GM19438 (cell line): ENCODE measurements around the gene TUSC2.

Experiments
- ATAC-seq: cut with Tn5 transposase; IDR thresholded peaks from one replicate; pipeline ENCODE4 v1.9.1; 2021; ENCODE audit warnings: low read depth; ENCODE audit not compliant: unreplicated experiment

TUSC2 gene, protein sequence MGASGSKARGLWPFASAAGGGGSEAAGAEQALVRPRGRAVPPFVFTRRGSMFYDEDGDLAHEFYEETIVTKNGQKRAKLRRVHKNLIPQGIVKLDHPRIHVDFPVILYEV

DNA sequence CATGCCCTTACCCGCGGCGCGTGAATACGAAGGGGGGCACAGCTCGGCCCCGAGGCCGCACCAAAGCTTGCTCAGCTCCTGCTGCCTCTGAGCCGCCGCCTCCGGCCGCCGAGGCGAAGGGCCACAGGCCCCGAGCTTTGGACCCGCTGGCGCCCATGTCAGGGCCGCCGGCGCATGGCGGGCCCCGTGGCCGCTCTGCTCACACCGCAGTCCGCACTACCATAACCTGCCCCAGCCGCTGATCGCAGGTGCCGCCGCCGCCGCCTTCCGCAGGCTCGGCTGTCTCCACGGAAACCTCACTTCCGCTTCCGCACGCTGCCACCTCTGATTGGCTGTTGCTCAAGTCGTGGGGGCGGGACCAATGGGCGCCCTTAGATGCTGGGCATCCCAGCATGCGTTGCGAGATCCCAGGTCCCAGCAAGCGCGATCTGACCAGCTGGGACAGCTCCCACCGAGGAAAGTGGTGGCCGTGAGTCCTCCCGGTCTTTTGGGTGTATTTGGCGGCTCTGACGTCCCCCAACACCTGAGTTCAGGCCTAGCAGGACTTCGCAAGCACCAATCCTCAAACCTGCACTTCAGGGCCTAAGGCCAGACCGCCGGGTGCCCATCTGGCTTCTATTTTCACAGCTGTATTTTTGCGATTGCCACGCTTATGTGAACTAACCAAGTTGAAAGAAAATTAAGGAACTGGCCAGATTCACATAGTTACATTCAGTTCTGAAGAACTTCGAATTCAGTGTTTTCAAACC, at the start of gene TUSC2:
TUSC2 (minus strand) TSS at position 281 of the 749 bp plus-strand sequence; CDS start at position 157, 124 bp downstream.
- peak; percentile 84 for ATAC-seq

DNA sequence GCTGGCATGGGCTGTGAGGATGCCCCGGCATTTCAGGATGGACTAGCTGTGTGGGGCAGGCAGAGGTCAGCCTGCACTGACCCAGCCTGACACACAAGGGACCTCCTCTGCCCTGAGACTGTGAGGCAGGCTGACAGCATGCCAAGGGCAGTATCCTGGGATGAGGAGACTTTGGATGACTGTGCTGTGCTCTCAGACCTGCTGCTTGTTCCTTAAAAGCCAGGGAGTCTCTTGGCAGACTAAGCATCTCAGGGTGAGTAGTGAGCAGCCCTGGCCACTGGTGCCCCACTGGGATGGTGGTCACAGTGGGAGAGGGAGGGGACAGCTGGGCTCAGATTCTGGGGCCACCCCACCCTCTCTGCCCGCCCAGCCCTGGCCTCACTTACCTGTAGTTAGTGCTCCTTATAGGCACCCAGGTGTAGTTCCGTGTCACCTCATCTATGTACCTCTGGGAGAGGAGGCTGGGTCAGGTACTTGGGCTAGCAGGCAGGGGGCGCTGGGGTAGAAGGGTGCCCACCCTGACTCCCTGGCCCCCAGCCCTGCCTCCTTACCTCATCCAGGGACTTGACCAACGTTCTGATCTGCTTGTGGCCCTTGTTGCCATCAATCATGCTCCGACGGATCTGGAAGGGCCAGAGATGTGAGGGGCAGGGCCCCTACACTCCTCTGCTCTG, 47.4 kb upstream of the TUSC2 start:
- ATAC-seq, result no peak

DNA sequence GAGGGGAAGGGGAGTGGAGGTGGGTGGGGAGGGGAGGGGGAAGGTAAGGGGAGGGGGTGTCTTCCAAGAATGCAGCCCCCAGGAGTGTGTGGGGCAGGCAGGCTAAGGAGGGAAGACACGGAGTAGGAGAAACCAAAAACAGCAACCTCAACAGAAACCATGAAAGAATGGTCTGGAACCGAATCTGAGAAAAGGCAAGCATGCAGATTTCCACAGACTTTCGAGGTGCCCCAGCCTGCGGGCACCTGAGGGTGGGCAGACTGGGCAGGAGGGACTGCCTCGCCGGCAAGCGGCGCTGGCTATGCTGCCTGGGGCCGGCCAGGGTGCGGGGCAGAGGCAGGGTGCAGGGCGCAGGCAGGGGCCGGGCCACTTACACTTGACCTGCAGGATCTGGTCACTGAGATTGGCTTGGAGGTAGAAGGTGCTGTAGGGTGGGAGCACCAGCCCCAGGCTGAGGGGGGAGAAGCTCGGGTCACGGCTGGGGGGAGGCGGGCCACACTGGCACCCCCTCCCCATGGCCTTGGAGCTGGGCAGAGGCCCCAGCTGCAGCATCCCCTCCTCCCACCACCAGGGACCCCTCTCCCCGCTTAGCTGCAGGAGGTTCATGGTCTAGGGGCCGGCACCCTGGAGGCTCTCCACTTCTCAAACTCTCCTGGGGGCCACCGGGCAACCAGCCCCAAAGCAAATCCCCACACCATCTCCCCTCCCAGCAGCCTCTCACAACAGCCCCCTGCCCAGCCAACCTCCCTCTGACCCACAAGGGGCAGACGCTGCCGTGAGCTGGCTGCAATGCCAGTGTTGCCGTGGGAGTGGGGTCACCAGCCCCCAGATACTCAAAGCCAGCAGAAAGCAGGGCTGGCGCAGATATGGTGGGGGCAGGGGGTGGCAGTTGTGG, 46.6 kb upstream of the TUSC2 start:
- no peak for ATAC-seq

DNA sequence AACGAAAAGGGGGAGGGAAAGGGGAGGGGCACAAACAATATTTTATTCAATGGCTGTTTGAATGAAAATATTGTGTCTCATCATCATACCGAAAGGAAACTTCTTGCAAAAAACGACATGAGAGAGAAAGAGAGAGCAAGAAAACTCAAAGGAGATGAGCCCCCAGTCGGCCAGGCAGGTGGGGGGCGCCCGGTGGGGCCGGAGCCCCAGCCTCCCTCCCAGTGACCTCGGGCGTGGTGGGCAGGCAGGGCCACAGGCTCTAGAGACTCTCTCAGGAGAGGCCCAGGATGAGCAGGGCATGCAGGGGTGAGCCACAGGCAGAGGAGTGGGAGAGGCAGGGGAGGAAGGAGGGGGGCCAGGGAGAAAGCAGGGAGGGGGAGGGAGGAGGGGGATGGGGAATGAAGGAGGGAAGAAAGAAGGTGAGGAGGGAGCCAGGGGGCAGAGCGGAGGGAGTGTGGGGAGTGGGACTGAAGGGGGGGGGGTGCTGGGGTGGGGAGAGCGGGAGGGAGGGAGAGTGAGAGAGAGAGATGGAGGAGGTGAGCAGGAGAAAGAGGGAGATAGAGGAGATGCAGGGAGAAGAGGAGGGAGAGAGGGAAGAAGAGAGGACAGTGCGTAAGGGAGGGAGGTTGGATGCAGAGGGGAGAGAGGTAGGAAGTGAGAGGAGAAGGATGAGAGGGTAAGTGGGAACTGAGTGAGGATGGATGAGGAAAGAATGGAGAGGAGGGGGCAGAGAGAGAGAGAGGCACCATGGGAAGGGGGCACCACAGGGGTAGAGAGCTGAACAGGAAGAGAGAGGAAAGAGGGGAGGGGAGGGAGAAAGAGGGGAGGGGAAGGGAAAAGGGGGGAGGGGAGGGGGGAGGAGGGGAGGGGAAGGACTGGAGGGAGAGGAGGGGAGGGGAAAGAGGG, 45.4 kb upstream of the TUSC2 start:
- no peak for ATAC-seq

DNA sequence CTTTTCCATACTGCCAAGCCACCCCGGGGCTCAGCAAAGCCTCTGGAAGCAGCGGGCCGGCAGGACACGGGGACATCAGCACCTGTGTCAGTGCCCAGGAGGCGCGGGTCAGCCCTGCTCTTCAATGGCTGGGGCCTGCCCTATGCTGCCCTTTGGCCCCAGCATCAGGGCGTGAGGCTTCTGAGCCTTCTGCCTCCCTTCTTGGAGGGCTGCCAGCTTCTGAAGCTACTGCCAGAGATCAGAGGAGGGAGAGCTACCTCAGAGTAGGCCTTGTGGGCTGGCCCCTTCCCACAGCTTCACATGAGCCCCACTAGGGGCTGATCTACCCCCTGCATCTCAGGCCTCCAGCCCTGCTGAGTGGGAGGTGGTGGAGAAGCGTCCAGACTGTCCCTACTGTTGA, 44.3 kb upstream of the TUSC2 start:
- ATAC-seq, result no peak

- ATAC-seq, result no peak
Observed at GRCh38 chr3:50371133-50371685, 43.2 kb upstream of the TUSC2 start.

DNA sequence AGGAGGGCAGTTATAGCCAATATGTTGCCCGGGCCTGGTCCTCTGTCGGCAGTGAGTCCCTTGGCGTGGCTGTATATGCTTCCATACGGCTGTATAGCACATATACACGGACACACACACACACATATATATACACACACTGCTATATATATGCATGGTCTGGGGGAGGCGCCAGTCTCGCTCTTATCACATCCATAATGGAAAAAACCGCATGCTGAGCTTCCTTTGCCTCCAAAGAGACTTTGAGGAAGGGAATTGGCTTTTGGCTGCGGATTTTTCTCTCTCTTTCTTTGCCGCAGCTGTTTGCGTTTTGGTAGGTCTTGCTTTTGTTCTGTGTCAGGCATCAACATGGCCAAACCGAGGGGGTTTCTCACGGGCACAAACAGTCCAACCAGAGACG, 42.6 kb upstream of the TUSC2 start:
- ATAC-seq, result no peak

GRCh38 chr3:50369012-50369670, 41.1 kb upstream of the TUSC2 start:
- ATAC-seq, result no peak

DNA sequence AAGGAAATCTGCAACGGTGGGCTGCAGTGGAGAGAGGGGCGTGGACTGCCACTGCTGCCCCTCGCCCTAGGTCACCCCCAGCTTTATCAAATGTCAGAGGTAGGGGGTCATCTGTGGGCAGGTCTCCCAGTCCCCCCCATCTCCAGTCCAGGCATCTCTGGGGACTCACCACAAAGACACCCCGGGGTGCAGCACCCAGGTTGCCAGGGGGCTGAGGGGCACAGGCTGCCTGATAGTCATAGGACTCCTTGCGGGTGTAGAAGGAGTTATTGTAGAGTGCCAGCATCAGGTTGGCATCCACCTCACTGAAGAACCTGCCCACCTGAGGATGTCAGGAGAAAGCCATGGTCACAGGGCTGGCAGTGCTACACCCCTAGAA, 37.8 kb upstream of the TUSC2 start:
- no peak for ATAC-seq

- ATAC-seq, result peak; percentile 83
Observed at GRCh38 chr3:50365080-50365841, 37.2 kb upstream of the TUSC2 start.

GRCh38 chr3:50364573-50365079, 36.6 kb upstream of the TUSC2 start:
- peak; percentile 35 for ATAC-seq

GRCh38 chr3:50359760-50360110, 31.7 kb upstream of the TUSC2 start:
- no peak for ATAC-seq

DNA sequence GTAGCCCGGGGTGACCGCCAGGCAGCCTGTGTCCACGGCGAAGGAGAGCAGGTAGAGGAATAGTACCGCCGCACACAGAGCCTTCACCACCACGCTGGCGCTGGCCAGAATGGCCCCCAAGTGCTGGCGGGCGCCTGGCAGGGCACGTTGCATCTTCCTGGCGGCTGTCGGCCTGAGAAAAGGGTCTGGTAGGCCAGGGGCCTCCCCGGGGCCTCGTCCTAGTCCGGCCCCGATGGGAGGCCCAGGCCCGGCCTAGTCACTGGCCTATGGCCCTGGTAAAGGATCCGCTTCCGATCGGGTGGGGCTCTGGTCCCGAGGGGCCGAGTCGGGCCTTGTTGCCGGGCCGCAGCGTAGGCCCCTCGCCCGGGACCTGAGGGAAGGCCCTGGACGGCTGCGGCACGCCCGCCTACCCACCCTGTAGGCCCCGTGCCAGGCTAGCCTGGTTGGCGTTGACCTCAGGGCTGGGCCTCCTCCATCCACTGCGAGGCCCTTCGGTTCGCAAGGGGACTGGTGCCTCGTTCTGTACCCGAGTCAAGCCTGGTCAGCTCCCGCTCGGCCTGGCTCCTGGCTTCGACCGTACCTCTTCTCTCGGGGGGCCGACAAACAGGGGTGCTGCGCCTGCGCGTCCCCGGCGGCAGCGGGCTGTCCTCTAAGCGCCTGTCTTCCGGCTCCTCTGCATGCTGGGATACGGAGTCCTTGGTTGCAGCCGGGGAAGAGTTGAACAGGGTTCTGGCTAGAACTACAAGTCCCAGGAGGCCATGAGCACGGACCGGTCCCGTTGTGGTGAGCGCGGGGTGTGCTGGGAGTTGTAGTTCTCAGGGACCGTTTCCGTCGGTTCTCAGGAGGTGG, 31.1 kb upstream of the TUSC2 start, which contains the start of gene TMEM115:
TMEM115 (minus strand) TSS at position 611 of the 849 bp plus-strand sequence; CDS start at position 153, 458 bp downstream.
- peak; percentile 94 for ATAC-seq

GRCh38 chr3:50358355-50358910, 30.4 kb upstream of the TUSC2 start:
- ATAC-seq, result no peak

DNA sequence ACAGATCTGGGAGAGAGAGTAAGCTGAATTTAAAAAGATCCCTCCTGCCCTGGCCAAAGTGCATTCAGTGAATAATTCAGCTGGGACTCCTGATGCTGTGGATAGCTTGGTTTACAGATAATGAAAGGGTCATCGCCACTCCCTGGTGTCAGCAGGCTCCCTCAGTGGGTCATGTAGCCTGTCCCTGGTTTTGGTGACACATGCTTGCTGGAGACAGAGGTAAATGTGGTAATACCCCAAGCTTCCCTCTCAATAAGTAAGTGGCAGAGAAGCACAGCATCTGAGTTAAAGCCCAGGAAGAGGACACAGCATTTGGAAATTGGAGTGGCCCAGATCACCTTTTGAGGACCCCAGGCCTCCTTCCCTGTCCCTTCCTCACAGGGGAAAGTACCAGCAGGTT, 29.5 kb upstream of the TUSC2 start:
- no peak for ATAC-seq

DNA sequence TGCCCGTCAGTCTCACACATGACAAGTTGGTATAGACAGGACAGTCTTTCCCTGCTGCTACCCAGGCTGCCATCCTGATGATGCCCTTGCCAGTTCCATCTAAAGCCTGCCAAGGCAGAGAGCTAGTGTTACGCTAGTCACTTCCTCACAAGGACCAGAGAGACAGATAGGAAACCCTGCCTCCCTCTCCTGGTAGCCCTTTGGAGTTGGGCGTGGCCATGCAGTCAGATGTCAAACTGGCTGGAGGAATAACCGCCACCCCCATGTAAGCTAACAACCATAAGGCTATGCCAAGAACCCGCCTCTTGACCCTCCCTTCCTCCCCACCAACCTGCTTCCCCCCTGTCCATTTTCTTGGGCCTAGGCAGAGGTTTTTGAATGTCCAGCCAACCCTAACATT, 28.5 kb upstream of the TUSC2 start:
- ATAC-seq, result no peak
